ENCODE data around the gene PDS5B. TPM values are rescaled to one million over a fixed set of nuclear protein-coding genes. Genes with fewer than 3 reads are reported as not detected.

The PDS5B gene
- total and polyA plus RNA-seq, 10 of the 15 experiments (the other 5 are each of a cell fraction or from before 2014, with no cell fraction given), result 15.4 to 55.3 (median 30.7) TPM

DNA sequence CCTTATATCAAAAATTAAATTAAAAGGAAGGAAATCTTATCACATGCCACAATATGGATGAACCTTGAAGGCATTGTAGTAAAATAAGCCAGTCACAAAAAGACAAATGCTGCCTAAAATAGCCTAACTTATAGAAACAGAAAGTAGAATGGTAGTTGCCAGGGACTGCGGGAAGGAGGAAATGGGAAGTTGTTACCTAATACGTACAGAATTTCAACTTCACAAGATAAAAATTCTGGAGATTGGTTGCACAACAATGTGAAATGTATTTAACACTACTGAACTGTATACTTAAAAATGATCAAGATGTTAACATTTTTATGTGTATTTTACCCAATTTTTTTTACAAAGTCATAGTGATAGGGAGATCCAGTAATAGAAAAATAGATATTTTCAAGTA is 37.4 kb upstream of the PDS5B start:
- ChIA-PET SMC1A (ENCODE audit: uncharacterized antibody, unreplicated experiment) (no interaction called here), CTCF (no interaction called here), RAD21 (ENCODE audit: unreplicated experiment) (no interaction called here), POLR2A (no interaction called here)
- TF ChIP-seq MEF2B (IDR thresholded peaks at IDR 0.05; ENCODE audit: partially characterized antibody, poor library complexity, severe bottlenecking) (peak; percentile 32), MEF2A (IDR thresholded peaks at IDR 0.05; ENCODE audit: insufficient read depth, low read depth, low read length) (0 out of 2 replicates have a peak, but pooled peaks have one; percentile 47), IRF4 (IDR thresholded peaks at IDR 0.05; ENCODE audit: low read depth, low read length) (no peak)
- no peak for DNase-seq (ENCODE audit: low read depth, low spot score)
- no peaks in the 10 kb centered on the region for H3K9me3 ChIP-seq (replicated peaks; ENCODE audit: control insufficient read depth, insufficient read depth, low read length)
- FAIRE-seq, result no peak
- intact Hi-C loops (cut with micrococcal nuclease; ENCODE audit: unreplicated experiment), result no loop called here
- H3K4me1 ChIP-seq (ENCODE audit: control insufficient read depth, insufficient read depth, low read length), result no peaks in the 10 kb centered on the region; the same call in 1 of the 2 replicates
- 6% methylated on average over 2 of the region's 2 CpGs for WGBS (ENCODE audit: insufficient coverage, insufficient replicate concordance, low lambda C conversion rate, missing lambda C conversion rate)
- no peak overlapping the region for H3K27ac ChIP-seq (ENCODE audit: control insufficient read depth, insufficient read depth)
- H3K27me3 ChIP-seq (replicated peaks in 1 of 2; ENCODE audit: control insufficient read depth in 2 of 2, insufficient read depth in 2 of 2, low read length in 1 of 2), result no peaks in the 10 kb centered on the region
- no peak overlapping the region for H2AFZ ChIP-seq (ENCODE audit: control insufficient read depth, low read depth, low read length)
- no TSS peak for BruUV-seq (replicated peaks)
- no peak overlapping the region for H3K9ac ChIP-seq (ENCODE audit: control insufficient read depth, insufficient read depth, low read length)
- no peaks in the 10 kb centered on the region for H4K20me1 ChIP-seq (ENCODE audit: control insufficient read depth, insufficient read depth)
- no peak for ATAC-seq
- no peaks in the 10 kb centered on the region for H3K36me3 ChIP-seq (ENCODE audit: control insufficient read depth in 2 of 2, insufficient read depth in 2 of 2, low read length in 1 of 2)
- in situ Hi-C loops (cut with MboI), result loop anchor here (25.0 kb wide), 1 partner anchor 1387 kb away; the partner anchor contains the start of gene HSPH1
- H3K79me2 ChIP-seq (ENCODE audit: control insufficient read depth, insufficient read depth, low read length), result no peaks in the 10 kb centered on the region
- no peak overlapping the region for H3K4me2 ChIP-seq (ENCODE audit: control insufficient read depth, insufficient read depth)
- H3K4me3 ChIP-seq, result no peak overlapping the region

DNA sequence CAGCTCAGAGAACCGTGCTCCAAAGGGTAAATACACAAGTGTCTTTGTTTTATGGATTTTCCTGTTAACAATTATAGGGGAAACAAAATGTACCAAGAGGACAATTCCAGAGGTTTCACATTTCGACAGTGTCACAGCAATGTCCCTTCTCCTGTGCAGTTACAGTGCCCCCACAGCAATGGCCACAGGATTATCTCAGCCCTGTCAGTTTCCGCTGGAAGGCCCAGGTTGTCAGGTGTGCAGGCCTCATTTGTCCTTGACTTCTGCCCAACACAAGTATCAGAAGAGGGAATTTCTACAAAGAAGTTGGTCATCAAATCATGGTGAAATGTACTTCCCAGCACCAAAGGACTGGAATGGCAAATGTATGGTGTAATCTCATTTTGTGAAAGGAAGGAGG is 36.5 kb upstream of the PDS5B start:
- in situ Hi-C loops (cut with MboI), result loop anchor here (25.0 kb wide), 1 partner anchor 1387 kb away; the partner anchor contains the start of gene HSPH1

More for the DNA sequence above, 36.5 kb upstream of the PDS5B start:
- FAIRE-seq, result no peak
- WGBS (ENCODE audit: insufficient coverage, insufficient replicate concordance, low lambda C conversion rate, missing lambda C conversion rate), result 50% methylated on average over 3 of the region's 3 CpGs
- ATAC-seq, result no peak
- no peak overlapping the region for H3K9ac ChIP-seq (ENCODE audit: control insufficient read depth, insufficient read depth, low read length)
- DNase-seq (ENCODE audit: low read depth, low spot score), result no peak
- H3K79me2 ChIP-seq (ENCODE audit: control insufficient read depth, insufficient read depth, low read length), result no peaks in the 10 kb centered on the region
- ChIA-PET SMC1A (ENCODE audit: uncharacterized antibody, unreplicated experiment) (no interaction called here), POLR2A (no interaction called here), CTCF (no interaction called here), RAD21 (ENCODE audit: unreplicated experiment) (no interaction called here)
- no peaks in the 10 kb centered on the region for H3K9me3 ChIP-seq (replicated peaks; ENCODE audit: control insufficient read depth, insufficient read depth, low read length)
- H3K4me1 ChIP-seq (ENCODE audit: control insufficient read depth, insufficient read depth, low read length), result peaks cover 5% of the 10 kb centered on the region; the same call in 1 of the 2 replicates
- H3K4me3 ChIP-seq, result no peak overlapping the region
- H3K36me3 ChIP-seq (ENCODE audit: control insufficient read depth in 2 of 2, insufficient read depth in 2 of 2, low read length in 1 of 2), result no peaks in the 10 kb centered on the region
- no peaks in the 10 kb centered on the region for H4K20me1 ChIP-seq (ENCODE audit: control insufficient read depth, insufficient read depth)
- H2AFZ ChIP-seq (ENCODE audit: control insufficient read depth, low read depth, low read length), result no peak overlapping the region
- H3K4me2 ChIP-seq (ENCODE audit: control insufficient read depth, insufficient read depth), result no peak overlapping the region
- intact Hi-C loops (cut with micrococcal nuclease; ENCODE audit: unreplicated experiment), result no loop called here
- TF ChIP-seq EZH2 (IDR thresholded peaks at IDR 0.05; ENCODE audit: borderline replicate concordance, control insufficient read depth, low read depth, low read length), result no peak
- no peak for TF ChIP-seq SMAD1 (IDR thresholded peaks at IDR 0.05; ENCODE audit: low read depth, partially characterized antibody)
- no peak for TF ChIP-seq RELA (IDR thresholded peaks at IDR 0.05; ENCODE audit: borderline replicate concordance, partially characterized antibody)
- no peak for TF ChIP-seq RCOR1 (conservative IDR thresholded peaks at IDR 0.05; ENCODE audit: low read depth, low read length)
- BruUV-seq (replicated peaks), result no TSS peak
- no peaks in the 10 kb centered on the region for H3K27me3 ChIP-seq (replicated peaks in 1 of 2; ENCODE audit: control insufficient read depth in 2 of 2, insufficient read depth in 2 of 2, low read length in 1 of 2)
- no peak overlapping the region for H3K27ac ChIP-seq (ENCODE audit: control insufficient read depth, insufficient read depth)

Data from GM12878 (cell line).